HCT116 (cell line): ENCODE measurements around the gene PSORS1C1. TPM values are rescaled to one million over a fixed set of nuclear protein-coding genes. Genes with fewer than 3 reads are reported as not detected.

Source experiments
- ATAC-seq: fragments of 200-7000 bp; cut with Tn5 transposase; 2 replicates; pipeline ENCODE4 v1.9.1; 2020; ENCODE audit warnings: mild to moderate bottlenecking, moderate library complexity
- BruUV-seq: library from RNA; stranded (reverse); fragments of 400-500 nt; replicated peaks from 2 replicates; lab custom pipeline; 2021; lab: Mats Ljungman, UMichigan
- CTCF ChIA-PET: fragments of 300-600 bp; sonication (Branson Sonifier 250); formaldehyde crosslinking; loops from one replicate; lab custom pipeline; 2021; ENCODE audit warnings: antibody characterized with exemption; lab: Charles Lee
- POLR2A ChIA-PET: fragments of 300-600, 350-600 bp; sonication (Branson Sonifier 250); formaldehyde crosslinking; loops from one replicate; lab custom pipeline; 2021; ENCODE audit warnings: antibody characterized with exemption; lab: Charles Lee
- RAD21 ChIA-PET, 2 experiments: fragments of 300-600 bp; sonication (Branson Sonifier 250); formaldehyde crosslinking; loops; one replicate each; lab custom pipeline; 2023; ENCODE audit warnings: low total read pairs in 2 of 2; ENCODE audit not compliant: uncharacterized antibody in 2 of 2, unreplicated experiment in 2 of 2, low non-redundant PET in 1 of 2; lab: Charles Lee
- DNase-seq: peaks from one replicate; pipeline ENCODE4 v3.0.0-alpha.2; 2010; ENCODE audit warnings: low read depth, low spot score
- H2AFZ ChIP-seq: fragments of 200-600 bp; shearing (Covaris generic), sonication (generic); 2 replicates; pipeline ENCODE4 v1.6.1; 2017; ENCODE audit warnings: low read depth, mixed run types, mixed read lengths, antibody characterized with exemption, low read length; ENCODE audit not compliant: poor library complexity, severe bottlenecking
- H3K27ac ChIP-seq: 2 replicates; pipeline ENCODE4 v1.5.1; 2012; ENCODE audit warnings: low read depth, low read length
- H3K27me3 ChIP-seq: fragments of 200-600 bp; sonication (generic); 2 replicates; pipeline ENCODE4 v1.6.1; 2016; ENCODE audit warnings: mixed run types, low read length, mixed read lengths; ENCODE audit not compliant: insufficient read depth
- H3K36me3 ChIP-seq, 2 experiments: fragments of 200-500 bp in 1 of 2; fragments of 200-600 bp in 1 of 2; sonication (Bioruptor generic) in 1 of 2; sonication (generic) in 1 of 2; 2 replicates each; pipeline versions ENCODE4 v1.5.1 to v1.6.1; 2014 to 2016; ENCODE audit warnings: low read length in 2 of 2, inconsistent platforms in 1 of 2, mixed read lengths in 1 of 2, mixed run types in 1 of 2; ENCODE audit not compliant: insufficient read depth in 2 of 2, control insufficient read depth in 1 of 2
- H3K4me1 ChIP-seq, 2 experiments: fragments of 200-600 bp in 1 of 2; sonication (generic) in 1 of 2; 2 replicates each; pipeline versions ENCODE4 v1.5.1 to v1.6.1; 2012 to 2017; ENCODE audit warnings: low read length in 2 of 2, inconsistent platforms in 1 of 2, mild to moderate bottlenecking in 1 of 2, mixed read lengths in 1 of 2, mixed run types in 1 of 2, moderate library complexity in 1 of 2; ENCODE audit not compliant: insufficient read depth in 2 of 2, control insufficient read depth in 1 of 2
- H3K4me2 ChIP-seq: fragments of 200-600 bp; sonication (generic); 2 replicates; pipeline ENCODE4 v1.6.1; 2017; ENCODE audit warnings: mixed run types, low read length, mixed read lengths
- H3K4me3 ChIP-seq, 2 experiments: fragments of 200-600 bp in 1 of 2; sonication (generic) in 1 of 2; replicated peaks in 1 of 2; 2 replicates each; pipeline ENCODE4 v1.5.1; 2011 to 2016; ENCODE audit warnings: low read length in 2 of 2, control low read depth in 1 of 2, low read depth in 1 of 2, mild to moderate bottlenecking in 1 of 2, mixed read lengths in 1 of 2, mixed run types in 1 of 2
- H3K79me2 ChIP-seq: fragments of 200-600 bp; sonication (generic); 2 replicates; pipeline ENCODE4 v1.6.1; 2017; ENCODE audit warnings: mild to moderate bottlenecking, mixed run types, low read length, moderate library complexity, mixed read lengths; ENCODE audit not compliant: insufficient read depth
- H3K9ac ChIP-seq: fragments of 200-600 bp; sonication (generic); 2 replicates; pipeline ENCODE4 v1.6.1; 2016; ENCODE audit warnings: low read length, mixed read lengths
- H3K9me2 ChIP-seq: fragments of 200-600 bp; sonication (generic), shearing (Covaris generic); 2 replicates; pipeline ENCODE4 v1.6.1; 2017; ENCODE audit warnings: mixed run types, mild to moderate bottlenecking, moderate library complexity; ENCODE audit not compliant: insufficient read depth
- H3K9me3 ChIP-seq, 2 experiments: fragments of 200-500 bp in 1 of 2; fragments of 200-600 bp in 1 of 2; sonication (Bioruptor generic) in 1 of 2; sonication (generic) in 1 of 2; 2 replicates each; pipeline ENCODE4 v1.6.1; 2014 to 2017; ENCODE audit warnings: low read length in 2 of 2, mixed read lengths in 2 of 2, inconsistent platforms in 1 of 2, low read depth in 1 of 2, mild to moderate bottlenecking in 1 of 2, mixed run types in 1 of 2, moderate library complexity in 1 of 2; ENCODE audit not compliant: control insufficient read depth in 1 of 2, insufficient read depth in 1 of 2
- H4K20me1 ChIP-seq: fragments of 200-600 bp; sonication (generic), shearing (Covaris generic); 2 replicates; pipeline ENCODE4 v1.6.1; 2017; ENCODE audit warnings: mixed run types, mild to moderate bottlenecking, moderate library complexity; ENCODE audit not compliant: insufficient read depth
- ATF3 ChIP-seq: IDR thresholded peaks from 2 replicates; pipeline ENCODE4 v1.6.1; 2012
- CBX3 ChIP-seq: IDR thresholded peaks from 2 replicates; pipeline ENCODE4 v1.6.1; 2012; ENCODE audit warnings: low read depth
- CEBPB ChIP-seq: IDR thresholded peaks from 2 replicates; pipeline ENCODE4 v1.6.1; 2012; ENCODE audit warnings: low read depth
- EGR1 ChIP-seq: IDR thresholded peaks from 2 replicates; pipeline ENCODE4 v1.6.1; 2012; ENCODE audit warnings: low read depth
- ELF1 ChIP-seq: IDR thresholded peaks from 2 replicates; pipeline ENCODE4 v1.6.1; 2012; ENCODE audit warnings: low read depth, borderline replicate concordance
- EZH2 ChIP-seq: fragments of 200-600 bp; sonication (generic); IDR thresholded peaks from 2 replicates; pipeline ENCODE4 v1.6.1; 2017; ENCODE audit warnings: antibody characterized with exemption, mixed run types
- FOSL1 ChIP-seq: IDR thresholded peaks from 2 replicates; pipeline ENCODE4 v1.6.1; 2012; ENCODE audit warnings: low read depth
- POLR2A ChIP-seq: IDR thresholded peaks from 2 replicates; pipeline ENCODE4 v1.7.0; 2011; ENCODE audit warnings: borderline replicate concordance; ENCODE audit not compliant: insufficient read depth, insufficient read length; ENCODE audit errors: extremely low read depth
- POLR2AphosphoS5 ChIP-seq: IDR thresholded peaks from 2 replicates; pipeline ENCODE4 v1.6.1; 2011; ENCODE audit warnings: mild to moderate bottlenecking, low read depth, low read length, moderate library complexity
- RAD21 ChIP-seq: IDR thresholded peaks from 2 replicates; pipeline ENCODE4 v1.6.1; 2012; ENCODE audit warnings: low read depth, mild to moderate bottlenecking
- SIN3A ChIP-seq: IDR thresholded peaks from 2 replicates; pipeline ENCODE4 v1.6.1; 2012; ENCODE audit warnings: low read depth
- SRF ChIP-seq: IDR thresholded peaks from 2 replicates; pipeline ENCODE4 v1.6.1; 2012; ENCODE audit warnings: low read depth
- TCF7L2 ChIP-seq: IDR thresholded peaks from 2 replicates; pipeline ENCODE4 v1.7.0; 2011; ENCODE audit warnings: borderline replicate concordance, inconsistent platforms; ENCODE audit not compliant: insufficient read depth, insufficient read length; ENCODE audit errors: extremely low read depth
- ZBTB33 ChIP-seq: IDR thresholded peaks from 2 replicates; pipeline ENCODE4 v1.6.1; 2011; ENCODE audit warnings: mild to moderate bottlenecking, low read length, moderate library complexity; ENCODE audit not compliant: insufficient replicate concordance; ENCODE audit errors: extremely low read depth
- ZFX ChIP-seq: fragments of 450-650 bp; IDR thresholded peaks from 2 replicates; pipeline ENCODE4 v1.6.1; 2017
- ZNF274 ChIP-seq: fragments of 200-500 bp; sonication (Bioruptor generic); IDR thresholded peaks from 2 replicates; pipeline ENCODE4 v1.6.1; 2014; ENCODE audit warnings: mild to moderate bottlenecking, low read depth, low read length, inconsistent platforms
- intact Hi-C: fragments of 100-400 bp; cut with micrococcal nuclease; formaldehyde crosslinking; loops from 2 replicates; pipeline ENCODE4 v1.10.0; 2022
- total RNA-seq: library from RNA; stranded (reverse); gene quantifications from one replicate; pipeline ENCODE4 v1.2.1, GENCODE V29; 2021; ENCODE audit not compliant: unreplicated experiment

The PSORS1C1 gene
- total RNA-seq, 1 experiment from 2014 or later, result 9.8 TPM

GRCh38 chr6:31121131-31121790 is 6.7 kb downstream of the PSORS1C1 start:
- Histone ChIP-seq H3K9me2 (no peaks in the 10 kb centered on the region), H3K4me1 (peaks cover 41 to 52% of the 10 kb centered on the region in 2 experiments), H3K9ac (no peak overlapping the region), H3K36me3 (no peaks in the 10 kb centered on the region), H3K27ac (no peak overlapping the region), H3K27me3 (no peaks in the 10 kb centered on the region), H3K9me3 (no peaks in the 10 kb centered on the region), H3K4me2 (0 out of 2 replicates have a peak overlapping the region, but pooled peaks have one; percentile 3), H2AFZ (no peak overlapping the region), H3K79me2 (peaks cover 2% of the 10 kb centered on the region; the same call in 1 of the 2 replicates), H3K4me3 (no peak overlapping the region), H4K20me1 (no peaks in the 10 kb centered on the region)
- DNase-seq (no peak), ATAC-seq (no peak)
- intact Hi-C loops, result no loop called here
- RAD21 ChIA-PET, result no interaction called here
- CTCF ChIA-PET, result no interaction called here
- BruUV-seq, result no TSS peak
- TF ChIP-seq EGR1 (no peak), SIN3A (no peak), SRF (no peak), RAD21 (no peak), TCF7L2 (no peak), CBX3 (no peak)
- POLR2A ChIA-PET, result no interaction called here

GRCh38 chr6:31122791-31123706 is 8.4 kb downstream of the PSORS1C1 start:
- Histone ChIP-seq H2AFZ (no peak overlapping the region), H4K20me1 (no peaks in the 10 kb centered on the region), H3K79me2 (no peaks in the 10 kb centered on the region), H3K27ac (peak overlapping the region; percentile 64), H3K4me3 (peak overlapping the region in 1 of 2 experiments; percentile 27; a peak in 2 of 4 replicates), H3K9me3 (no peaks in the 10 kb centered on the region), H3K27me3 (no peaks in the 10 kb centered on the region), H3K9me2 (no peaks in the 10 kb centered on the region), H3K4me1 (peaks cover 41 to 58% of the 10 kb centered on the region in 2 experiments), H3K36me3 (no peaks in the 10 kb centered on the region), H3K9ac (peak overlapping the region; percentile 39), H3K4me2 (peak overlapping the region; percentile 81)
- BruUV-seq, result no TSS peak
- ChIA-PET CTCF (interaction anchor here (2.4 kb wide), 1 partner anchor 36 kb away, joined by 7 read pairs; no protein-coding TSS in a partner anchor), RAD21 (no interaction called here), POLR2A (interaction anchor here (2.1 kb wide), 1 partner anchor 8 kb away, joined by 7 read pairs; the partner anchor contains the start of gene PSORS1C1)
- DNase-seq, result peak; percentile 72
- intact Hi-C loops, result no loop called here
- peak; percentile 75 for ATAC-seq
- TF ChIP-seq ZBTB33, result no peak
- TF ChIP-seq EGR1, result peak; percentile 85
- TF ChIP-seq SRF, result no peak
- no peak for TF ChIP-seq EZH2
- peak; percentile 48; the same call in 1 of the 2 replicates for TF ChIP-seq FOSL1
- TF ChIP-seq ELF1, result no peak
- TF ChIP-seq POLR2A, result no peak
- peak; percentile 69 for TF ChIP-seq POLR2AphosphoS5
- TF ChIP-seq SIN3A, result peak; percentile 76
- no peak for TF ChIP-seq CEBPB
- no peak for TF ChIP-seq ZFX
- TF ChIP-seq ZNF274, result no peak
- no peak for TF ChIP-seq TCF7L2
- no peak for TF ChIP-seq ATF3
- TF ChIP-seq RAD21, result no peak
